ENCODE results near the gene ASB7.

Gene ASB7

DNA sequence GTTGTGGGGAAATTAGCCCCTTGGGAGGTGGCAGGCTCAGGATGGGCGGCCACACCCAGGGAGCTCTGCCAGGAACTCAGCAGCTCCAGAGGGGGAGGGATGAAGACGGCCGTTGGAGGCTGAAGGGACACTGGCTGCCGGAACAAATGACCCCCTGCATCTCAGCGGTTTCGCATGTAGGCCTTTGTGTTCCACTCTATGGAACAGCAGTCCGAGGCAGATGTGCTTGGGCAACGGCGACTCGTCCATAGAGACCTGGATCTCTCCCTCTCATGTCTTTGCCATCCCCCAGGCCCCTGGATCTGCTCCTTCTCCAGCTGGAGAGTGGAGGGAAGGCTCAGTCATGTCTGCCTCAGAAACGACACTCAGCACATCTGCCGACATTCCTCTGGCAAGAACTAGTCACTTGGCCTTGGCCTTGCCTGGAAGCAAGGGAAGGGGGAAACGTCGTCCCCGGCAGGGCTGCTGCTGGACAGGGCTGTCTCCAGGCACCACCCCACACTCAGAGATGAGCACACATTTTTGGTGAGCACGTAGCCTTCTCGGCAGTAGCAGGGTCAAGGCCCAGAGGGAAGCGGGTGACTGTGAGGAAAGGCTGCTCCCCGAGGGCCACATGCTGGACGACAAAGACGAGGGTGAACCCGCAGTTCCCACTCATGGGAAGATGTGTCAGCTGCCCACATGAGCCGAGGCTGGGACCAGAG, 83.8 kb downstream of the ASB7 start:
- no peak for DNase-seq (ENCODE audit: low read depth in 2 of 2)

DNA sequence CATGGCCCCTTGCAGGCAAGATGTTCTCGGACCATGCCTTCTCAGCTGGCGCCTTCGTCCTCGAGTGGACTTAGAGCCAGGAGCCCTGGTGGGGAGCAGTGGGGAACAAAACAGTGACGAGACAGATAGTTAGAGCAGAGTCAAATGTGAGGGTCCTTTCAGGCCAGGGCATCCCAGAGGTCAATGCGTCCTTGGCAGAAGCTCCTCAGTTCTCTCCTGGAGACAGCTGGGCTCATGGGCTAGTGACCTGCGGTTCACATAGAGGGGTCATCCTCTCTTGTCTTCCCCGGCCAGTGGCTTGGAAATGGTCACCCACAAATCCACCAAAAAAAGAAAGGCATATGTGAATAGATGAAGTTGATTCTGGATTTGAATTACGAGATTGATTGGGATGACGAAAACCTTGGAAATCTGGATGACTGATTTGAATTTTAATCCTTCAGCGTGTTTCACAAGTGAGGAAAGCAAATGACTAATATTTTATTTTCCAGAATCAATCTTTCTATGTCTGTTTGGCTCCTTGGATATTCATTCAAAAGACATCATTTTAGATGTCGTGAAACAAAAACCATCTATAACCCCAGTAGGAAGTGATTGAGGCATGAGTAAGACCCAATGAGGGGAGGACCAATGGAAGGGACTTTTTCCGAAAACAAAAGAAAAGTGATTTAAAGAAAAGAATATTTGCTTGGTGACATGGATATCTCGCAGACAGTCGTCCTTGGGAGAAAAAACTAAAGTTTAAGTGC, 84.5 kb downstream of the ASB7 start:
- no peak for DNase-seq (ENCODE audit: low read depth in 2 of 2)

DNA sequence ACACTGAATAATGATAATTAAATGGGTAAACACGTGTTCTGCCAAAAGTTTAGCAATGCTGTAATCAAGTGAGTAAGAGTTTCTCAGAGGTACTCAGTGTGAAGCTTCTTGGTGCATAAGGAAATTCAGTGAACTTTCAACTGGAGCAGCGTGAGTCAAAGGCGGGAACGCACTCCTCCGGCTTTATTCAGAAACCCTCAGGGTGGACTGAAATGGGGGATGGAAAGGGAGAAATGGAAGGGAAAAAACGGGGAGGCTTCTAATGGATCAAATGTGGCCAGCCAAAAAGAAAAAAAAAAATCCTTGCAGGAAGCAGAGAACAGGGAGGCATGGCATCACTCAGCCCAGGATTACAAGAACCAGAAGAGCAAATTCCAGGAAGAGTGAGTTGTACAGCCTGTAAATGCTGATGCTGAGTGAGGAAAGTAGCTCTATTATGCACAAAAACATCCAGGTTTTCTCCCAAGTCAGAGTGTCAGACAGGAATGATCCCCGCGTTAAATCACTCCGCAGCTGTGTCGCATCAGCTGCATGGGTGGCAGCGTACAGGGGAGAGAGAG, 85.3 kb downstream of the ASB7 start:
- DNase-seq (ENCODE audit: low read depth in 2 of 2): no peak

DNA sequence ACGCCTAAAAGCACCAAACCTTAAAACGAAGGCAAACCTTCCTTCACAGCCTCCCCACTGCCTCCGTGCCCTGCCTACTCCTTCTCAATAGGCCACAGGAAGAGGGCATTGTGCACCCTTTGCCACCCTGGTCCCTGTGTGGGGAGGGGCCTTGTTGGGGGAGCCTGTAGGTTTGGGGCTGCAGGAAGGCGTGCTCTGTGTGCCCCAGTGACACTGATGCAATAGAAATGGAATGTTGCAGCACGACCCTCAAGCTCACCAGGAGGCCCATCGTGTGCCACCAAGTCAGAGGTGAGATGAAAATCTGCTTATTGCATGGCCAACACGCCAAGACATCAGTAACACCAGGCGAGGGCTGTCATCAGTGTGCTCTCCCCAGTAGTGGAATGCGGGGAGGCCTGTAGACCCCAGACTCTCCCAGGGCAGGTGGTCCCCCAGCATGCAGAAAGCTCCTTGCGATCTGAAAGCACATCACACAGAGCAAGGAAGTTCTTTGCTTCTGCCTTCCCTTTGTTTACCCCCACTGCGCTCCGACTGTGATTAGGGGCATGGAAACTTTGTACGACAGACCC, 86.2 kb downstream of the ASB7 start:
- DNase-seq (ENCODE audit: low read depth in 2 of 2): no peak

DNA sequence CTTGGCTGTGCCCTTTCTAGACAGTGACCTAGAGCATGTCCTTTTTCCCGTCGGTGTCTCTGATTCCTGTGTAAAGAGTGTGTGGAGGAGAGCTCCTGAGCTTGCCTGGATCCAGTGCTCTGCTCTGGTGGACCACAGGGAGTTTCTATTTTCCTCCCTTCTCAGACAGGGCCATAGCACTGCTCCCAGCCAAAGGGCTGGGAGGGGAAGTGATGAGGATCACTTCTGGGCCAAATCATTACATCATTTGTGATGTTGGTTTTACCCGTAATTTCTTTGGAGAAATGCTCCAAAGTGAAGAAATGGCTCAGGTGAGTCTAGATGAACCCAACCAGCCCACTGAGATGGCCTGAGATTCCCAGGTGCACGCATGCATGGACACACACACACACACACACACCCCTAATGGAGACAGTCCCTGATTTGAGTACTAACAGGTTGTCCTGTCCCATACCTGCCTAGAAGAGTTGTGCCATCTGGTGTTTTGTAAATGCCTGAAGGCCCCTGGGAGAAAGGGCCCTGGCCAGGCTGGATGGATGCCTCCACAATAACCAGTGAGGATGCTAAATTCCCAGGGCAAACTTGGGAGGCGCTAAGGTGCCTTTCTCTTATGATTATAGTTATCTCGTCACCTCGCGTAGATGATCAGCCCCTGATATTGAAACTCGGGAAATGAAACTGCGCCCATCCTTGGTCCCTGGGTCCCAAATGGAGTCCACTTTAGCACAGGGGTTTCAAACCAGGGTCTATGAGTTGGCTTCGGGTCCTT, 86.9 kb downstream of the ASB7 start:
- no peak for DNase-seq (ENCODE audit: low read depth in 2 of 2)

DNA sequence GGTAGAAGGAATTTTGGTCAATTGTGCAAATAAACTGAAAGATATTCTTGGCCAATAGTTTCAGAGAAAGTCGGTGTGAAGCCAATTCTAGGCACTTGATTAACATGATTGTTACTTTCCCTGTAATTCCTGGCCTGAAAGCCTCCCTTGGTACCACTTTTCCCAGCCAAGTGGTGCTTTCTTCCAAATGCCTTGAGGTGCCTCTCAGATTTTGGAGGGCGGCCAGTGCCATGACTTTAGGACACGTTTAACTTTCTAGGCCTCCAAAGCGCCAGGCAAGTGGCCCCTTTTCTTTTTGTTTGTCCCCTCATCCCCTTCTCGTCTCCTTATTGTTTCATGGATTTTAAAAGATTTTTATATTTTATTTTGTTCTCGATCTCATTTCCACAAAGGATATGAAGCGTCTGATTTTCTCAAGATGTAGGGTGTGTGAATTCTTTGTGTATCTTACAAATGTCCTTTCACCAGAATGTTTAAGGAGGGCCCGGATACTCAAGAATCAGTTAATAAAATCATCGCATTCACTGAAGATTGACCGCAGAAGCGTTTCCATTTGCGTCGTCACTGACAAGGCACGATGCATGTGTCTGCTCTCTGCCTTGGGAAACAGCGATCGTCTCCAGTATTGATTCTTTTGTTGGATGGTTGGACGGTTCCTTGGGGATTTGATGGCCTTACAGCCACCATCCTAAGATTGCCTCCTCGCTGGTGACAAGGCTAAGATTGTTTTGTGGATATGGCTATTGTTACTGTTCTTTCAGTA, 87.8 kb downstream of the ASB7 start:
- DNase-seq (ENCODE audit: low read depth in 2 of 2): no peak

DNA sequence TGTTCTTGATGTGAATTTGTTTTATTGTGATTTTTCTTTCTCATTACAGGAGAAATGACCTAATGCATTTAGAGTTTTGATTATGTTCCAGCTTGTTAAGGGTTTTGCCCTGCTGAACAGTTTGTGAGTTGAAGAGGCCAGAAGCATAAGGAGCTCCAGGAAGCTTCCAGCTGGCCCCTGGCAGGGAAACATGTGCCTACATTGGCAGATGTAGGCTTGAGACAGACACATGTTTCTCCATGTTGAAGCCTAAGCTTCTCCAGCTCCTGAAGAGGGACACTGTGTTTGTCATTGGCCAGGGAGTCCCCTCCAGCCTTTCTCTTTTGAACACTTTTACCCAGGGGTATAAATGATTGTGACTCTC, 88.4 kb downstream of the ASB7 start:
- no peak for DNase-seq (ENCODE audit: low read depth in 2 of 2)

DNA sequence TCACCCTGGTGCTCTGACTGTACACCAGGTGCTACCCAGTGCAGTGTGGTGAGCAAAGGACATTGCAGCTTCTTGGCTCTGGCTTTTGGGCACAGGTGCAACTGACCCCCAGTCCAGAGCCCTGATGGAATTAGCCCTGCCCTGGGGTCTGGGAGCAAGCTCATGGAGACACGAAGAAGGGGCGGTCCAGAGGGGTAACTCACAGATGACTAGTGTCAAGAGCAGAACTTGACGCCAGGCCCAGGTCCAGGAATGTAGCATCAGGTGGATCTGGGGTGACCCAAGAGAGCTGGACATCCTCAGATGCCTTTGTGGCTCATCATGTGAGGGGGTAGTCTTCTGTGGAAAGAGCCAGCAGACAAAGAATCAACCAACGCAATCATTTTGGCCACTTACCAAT, 88.9 kb downstream of the ASB7 start:
- no peak for DNase-seq (ENCODE audit: low read depth in 2 of 2)

DNA sequence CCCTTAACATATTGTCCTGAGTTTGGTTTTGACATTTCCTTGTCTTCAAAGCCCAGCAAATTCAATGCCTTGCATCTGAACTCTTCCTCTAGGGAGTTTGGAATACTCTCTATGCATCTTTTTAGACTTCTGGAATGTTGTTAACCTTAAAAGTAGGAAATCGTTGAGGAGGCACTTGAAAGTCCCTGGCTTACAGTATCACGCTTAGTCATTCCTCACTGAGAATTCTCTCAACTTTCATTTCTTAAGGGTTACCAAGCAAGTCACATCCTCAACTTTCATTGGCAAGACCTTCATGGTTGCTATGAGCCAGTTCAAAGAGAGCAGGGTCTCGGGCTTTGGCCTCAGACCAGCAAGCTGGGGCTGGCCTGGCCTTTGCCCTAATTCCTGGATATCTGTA, 89.9 kb downstream of the ASB7 start:
- DNase-seq (ENCODE audit: low read depth in 2 of 2): no peak

DNA sequence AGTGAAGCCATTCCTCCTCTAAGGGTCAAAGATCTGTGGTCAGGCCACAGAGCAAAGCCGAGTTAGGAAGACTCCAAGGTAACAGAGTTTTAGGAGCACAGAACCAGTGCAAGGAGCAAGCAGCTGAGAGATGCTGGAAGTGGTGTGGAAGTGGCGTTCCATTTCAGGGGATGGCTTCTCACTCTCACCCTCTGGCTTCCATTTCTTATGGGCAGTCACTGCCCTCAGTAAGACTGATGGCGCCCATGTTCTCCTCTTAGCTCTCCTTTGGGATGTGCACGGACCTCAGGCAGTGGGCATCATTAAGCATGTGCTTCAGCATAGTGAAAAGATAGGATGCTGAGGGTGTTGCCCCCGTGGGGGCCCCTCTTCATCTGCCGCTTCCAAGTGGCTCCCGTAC, 90.3 kb downstream of the ASB7 start:
- no peak for DNase-seq (ENCODE audit: low read depth in 2 of 2)

DNA sequence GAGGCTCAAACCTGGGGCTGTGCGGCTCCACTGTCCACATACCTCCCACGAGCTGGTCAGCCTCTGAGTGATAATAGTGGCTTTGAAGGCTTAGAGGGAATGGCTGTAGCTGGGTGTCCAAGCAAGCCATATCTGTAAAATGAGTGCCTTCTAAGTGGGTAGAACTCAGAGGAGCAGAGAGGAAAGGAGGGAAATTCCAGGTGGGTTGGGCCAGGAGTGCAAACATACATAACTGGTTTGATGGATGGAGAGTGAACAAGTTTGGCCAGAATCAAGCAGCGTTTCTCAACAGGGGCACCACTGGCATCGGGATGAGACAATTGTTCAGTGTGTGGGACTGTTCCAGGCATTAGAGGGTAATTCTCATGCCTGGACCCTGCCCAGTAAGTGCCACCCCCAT, 91.1 kb downstream of the ASB7 start:
- no peak for DNase-seq (ENCODE audit: low read depth in 2 of 2)

DNA sequence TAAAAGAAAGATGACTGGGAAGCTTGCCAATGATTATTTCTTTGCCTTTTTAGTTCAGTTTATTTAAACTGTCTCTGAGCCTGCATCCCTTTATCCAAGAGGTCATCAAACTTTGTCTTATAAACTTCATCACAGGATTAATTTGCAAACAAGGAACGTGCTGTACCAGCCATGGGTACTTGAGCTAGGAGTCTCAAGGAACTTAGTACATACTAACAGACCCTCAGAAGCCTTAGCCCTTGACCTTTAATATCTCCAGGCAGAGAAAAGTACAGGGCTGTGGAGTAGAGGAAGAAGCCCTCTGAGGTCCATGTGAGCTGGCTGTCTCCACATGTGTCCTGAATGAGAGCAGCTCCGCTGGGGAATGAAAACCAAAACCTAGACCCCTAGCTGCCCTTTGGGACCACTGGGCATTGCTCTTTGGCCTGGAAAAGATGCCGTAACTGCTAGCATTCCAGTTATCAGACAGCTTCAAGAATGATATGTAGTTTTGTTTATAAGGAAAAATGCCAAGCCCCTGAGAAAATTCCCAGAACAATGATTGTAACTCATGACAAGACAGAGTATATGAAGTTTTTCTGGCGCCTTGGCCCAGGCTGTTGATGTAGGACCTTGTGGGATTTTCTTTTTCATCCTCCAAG, 92.1 kb downstream of the ASB7 start:
- no peak for DNase-seq (ENCODE audit: low read depth in 2 of 2)

DNA sequence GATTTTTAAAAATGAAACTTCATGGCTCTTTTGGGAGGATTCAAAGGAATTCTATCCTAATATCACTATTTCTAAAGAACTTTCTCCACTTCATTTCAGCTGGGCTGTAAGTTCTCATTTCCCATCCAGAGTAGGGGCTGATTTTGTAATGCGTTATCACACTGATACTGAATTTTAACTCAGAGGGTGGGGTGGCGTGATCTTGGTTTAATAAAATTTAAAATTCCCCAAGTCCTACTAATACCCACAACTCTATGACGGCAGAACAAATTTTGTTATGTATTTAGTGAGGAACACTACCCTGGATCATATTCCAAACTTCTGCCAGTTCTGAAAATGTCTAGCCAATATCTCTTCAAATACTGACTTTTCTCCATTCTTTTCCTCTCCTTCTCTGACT, 92.7 kb downstream of the ASB7 start:
- DNase-seq (ENCODE audit: low read depth in 2 of 2): no peak

DNA sequence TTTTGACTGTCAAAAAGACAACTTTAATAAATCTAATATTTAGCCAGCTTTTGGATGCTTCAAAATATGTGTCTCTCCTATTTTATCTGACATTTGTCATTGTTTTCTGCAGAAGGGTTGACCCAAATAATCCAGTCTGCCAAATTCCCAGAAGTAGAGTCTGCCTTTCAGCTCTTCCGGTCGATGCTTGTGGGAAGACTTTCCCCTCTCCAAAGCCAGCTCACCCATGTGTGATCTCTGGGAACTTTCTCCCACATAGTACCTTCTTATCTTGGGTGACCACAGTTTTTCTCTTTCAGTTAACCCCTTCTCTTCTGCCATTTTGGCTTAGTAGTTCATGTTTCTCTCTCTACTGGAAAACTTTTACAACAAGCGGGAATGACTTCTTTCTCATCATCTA, 94.1 kb downstream of the ASB7 start:
- DNase-seq (ENCODE audit: low read depth in 2 of 2): no peak

All from stimulated activated CD4-positive, alpha-beta T cell treated with anti-CD3 and anti-CD28 coated beads, Interleukin-1b, Interleukin-23, amount 100 ng/mL, for 4 hours (primary cell).